H9 (cell line): Measurements from ENCODE around the gene IFI35. TPM values are rescaled to one million over a fixed set of nuclear protein-coding genes. Genes with fewer than 3 reads are reported as not detected.
A peak's percentile ranks its signal among the peaks of the same experiment; 100 is the strongest.

Source experiments
- DNase-seq: peaks from one replicate; pipeline ENCODE4 v3.0.0-alpha.2; 2017
- H2AFZ ChIP-seq: one replicate; pipeline ENCODE4 v1.6.1; 2013; ENCODE audit warnings: mild to moderate bottlenecking, low read length, control low read depth, moderate library complexity
- H2AK5ac ChIP-seq: 2 replicates; pipeline ENCODE4 v1.6.1; 2013; ENCODE audit warnings: low read length, control low read depth, mixed read lengths; ENCODE audit not compliant: insufficient read length
- H2BK120ac ChIP-seq: one replicate; pipeline ENCODE4 v1.6.1; 2013; ENCODE audit warnings: low read depth, mild to moderate bottlenecking, low read length, control low read depth, inconsistent platforms; ENCODE audit not compliant: poor library complexity, severe bottlenecking
- H2BK12ac ChIP-seq: 2 replicates; pipeline ENCODE4 v1.6.1; 2013; ENCODE audit warnings: low read length, control low read depth, mixed read lengths, low read depth; ENCODE audit not compliant: insufficient read length
- H2BK15ac ChIP-seq: 2 replicates; pipeline ENCODE4 v1.6.1; 2013; ENCODE audit warnings: low read depth, low read length, control low read depth
- H2BK20ac ChIP-seq: one replicate; pipeline ENCODE4 v1.6.1; 2013; ENCODE audit warnings: low read depth, mild to moderate bottlenecking, low read length, control low read depth, inconsistent platforms; ENCODE audit not compliant: poor library complexity, severe bottlenecking
- H2BK5ac ChIP-seq: 2 replicates; pipeline ENCODE4 v1.6.1; 2013; ENCODE audit warnings: low read length, control low read depth, mixed read lengths; ENCODE audit not compliant: insufficient read length
- H3K14ac ChIP-seq: 2 replicates; pipeline ENCODE4 v1.6.1; 2013; ENCODE audit warnings: low read length, control low read depth; ENCODE audit not compliant: insufficient read depth
- H3K18ac ChIP-seq: 2 replicates; pipeline ENCODE4 v1.6.1; 2013; ENCODE audit warnings: low read depth, mild to moderate bottlenecking, mixed read lengths, low read length, control low read depth; ENCODE audit not compliant: insufficient read length
- H3K23ac ChIP-seq: 2 replicates; pipeline ENCODE4 v1.6.1; 2013; ENCODE audit warnings: low read length, control low read depth, mixed read lengths, low read depth; ENCODE audit not compliant: insufficient read length
- H3K23me2 ChIP-seq: 2 replicates; pipeline ENCODE4 v1.6.1; 2013; ENCODE audit warnings: low read depth, mild to moderate bottlenecking, mixed read lengths, low read length, control low read depth; ENCODE audit not compliant: insufficient read length, poor library complexity, severe bottlenecking
- H3K27ac ChIP-seq: 2 replicates; pipeline ENCODE4 v1.5.1; 2013; ENCODE audit warnings: low read length, control low read depth, mixed read lengths, low read depth; ENCODE audit not compliant: insufficient read length
- H3K27me3 ChIP-seq: 2 replicates; pipeline ENCODE4 v1.6.1; 2013; ENCODE audit warnings: low read length, control low read depth, inconsistent platforms; ENCODE audit not compliant: insufficient read depth
- H3K4ac ChIP-seq: 2 replicates; pipeline ENCODE4 v1.6.1; 2013; ENCODE audit warnings: low read depth, mild to moderate bottlenecking, control low read depth, inconsistent platforms, low read length, moderate library complexity
- H3K4me1 ChIP-seq: 2 replicates; pipeline ENCODE4 v1.6.1; 2013; ENCODE audit warnings: low read length, control low read depth, inconsistent platforms; ENCODE audit not compliant: insufficient read depth
- H3K4me2 ChIP-seq: 2 replicates; pipeline ENCODE4 v1.6.1; 2013; ENCODE audit warnings: low read length, control low read depth, mixed read lengths; ENCODE audit not compliant: insufficient read length, insufficient read depth
- H3K56ac ChIP-seq: 2 replicates; pipeline ENCODE4 v1.6.1; 2013; ENCODE audit warnings: low read depth, mild to moderate bottlenecking, mixed read lengths, low read length, control low read depth; ENCODE audit not compliant: insufficient read length
- H3K79me1 ChIP-seq: 2 replicates; pipeline ENCODE4 v1.6.1; 2013; ENCODE audit warnings: low read depth, mild to moderate bottlenecking, moderate library complexity, low read length, control low read depth, inconsistent platforms; ENCODE audit not compliant: insufficient read depth, poor library complexity, severe bottlenecking
- H3K79me2 ChIP-seq: 2 replicates; pipeline ENCODE4 v1.6.1; 2013; ENCODE audit warnings: low read length, control low read depth, inconsistent platforms; ENCODE audit not compliant: insufficient read depth
- H3K9ac ChIP-seq: 2 replicates; pipeline ENCODE4 v1.6.1; 2013; ENCODE audit warnings: low read length, control low read depth, mixed read lengths; ENCODE audit not compliant: insufficient read length; ENCODE audit errors: extremely low read depth
- H3K9me3 ChIP-seq: one replicate; pipeline ENCODE4 v1.6.1; 2013; ENCODE audit warnings: low read depth, low read length, inconsistent platforms; ENCODE audit not compliant: control insufficient read depth
- H3T11ph ChIP-seq: one replicate; pipeline ENCODE4 v1.6.1; 2013; ENCODE audit warnings: mild to moderate bottlenecking, low read length, control low read depth, inconsistent platforms
- H4K20me1 ChIP-seq: one replicate; pipeline ENCODE4 v1.6.1; 2013; ENCODE audit not compliant: control insufficient read depth, insufficient read length, insufficient read depth
- H4K5ac ChIP-seq: 2 replicates; pipeline ENCODE4 v1.6.1; 2013; ENCODE audit warnings: low read depth, mild to moderate bottlenecking, mixed read lengths, low read length, control low read depth; ENCODE audit not compliant: insufficient read length
- H4K8ac ChIP-seq: replicated peaks from 2 replicates; pipeline ENCODE4 v1.6.1; 2013; ENCODE audit warnings: low read length, control low read depth, mixed read lengths, low read depth; ENCODE audit not compliant: insufficient read length
- H4K91ac ChIP-seq: 2 replicates; pipeline ENCODE4 v1.6.1; 2013; ENCODE audit warnings: low read depth, mild to moderate bottlenecking, moderate library complexity, mixed read lengths, low read length, control low read depth; ENCODE audit not compliant: insufficient read length
- H3K27ac Mint-ChIP-seq, 3 experiments: 2 replicates in 2 of 3; 3 replicates in 1 of 3; pipeline ENCODE4 v1.8.0; 2020 to 2021; ENCODE audit warnings: mixed read lengths in 3 of 3, mild to moderate bottlenecking in 1 of 3, moderate library complexity in 1 of 3
- H3K27me3 Mint-ChIP-seq: 2 replicates; pipeline ENCODE4 v1.8.0; 2021; ENCODE audit warnings: low read depth, mild to moderate bottlenecking, moderate library complexity, mixed read lengths
- H3K36me3 Mint-ChIP-seq, 3 experiments: 2 replicates in 2 of 3; 3 replicates in 1 of 3; pipeline ENCODE4 v1.8.0; 2020 to 2021; ENCODE audit warnings: low read depth in 3 of 3, mixed read lengths in 3 of 3; ENCODE audit not compliant: insufficient read depth in 1 of 3
- H3K4me1 Mint-ChIP-seq, 2 experiments: 2 replicates each; pipeline ENCODE4 v1.8.0; 2020; ENCODE audit warnings: mixed read lengths in 2 of 2
- H3K4me3 Mint-ChIP-seq, 2 experiments: 2 replicates in 1 of 2; 3 replicates in 1 of 2; pipeline ENCODE4 v1.8.0; 2020 to 2021; ENCODE audit warnings: mild to moderate bottlenecking in 2 of 2, mixed read lengths in 2 of 2, moderate library complexity in 1 of 2
- H3K9me3 Mint-ChIP-seq, 2 experiments: 2 replicates in 1 of 2; 3 replicates in 1 of 2; pipeline ENCODE4 v1.8.0; 2020; ENCODE audit warnings: mild to moderate bottlenecking in 2 of 2, mixed read lengths in 2 of 2, moderate library complexity in 1 of 2
- CTCF ChIP-seq: fragments of 200-600 bp; sonication (generic); conservative IDR thresholded peaks from 3 replicates; pipeline ENCODE4 v1.8.0; 2021; ENCODE audit warnings: antibody characterized with exemption, mild to moderate bottlenecking
- WGBS: extraction: QIAGEN DNeasy Blood & Tissue Kit; methylation state at CpG from one replicate; pipeline ENCODE4 v1.1.7; 2013; ENCODE audit warnings: missing lambda C conversion rate, low lambda C conversion rate, mixed read lengths; ENCODE audit not compliant: insufficient read length; ENCODE audit errors: extremely low coverage; 5-methylcytosine and 5-hydroxymethylcytosine counted together
- total RNA-seq: library from RNA; stranded (reverse); gene quantifications from 2 replicates; pipeline ENCODE4 v1.2.1, GENCODE V29; 2021

The IFI35 gene
- total RNA-seq, 1 experiment from 2014 or later, result 4.2 TPM

- no peak overlapping the region for H3T11ph ChIP-seq
- H3K14ac ChIP-seq, result no peak overlapping the region
- H2BK20ac ChIP-seq, result no peak overlapping the region
- DNase-seq, result no peak
- H3K4ac ChIP-seq, result no peak overlapping the region
- no peaks in the 10 kb centered on the region for H3K79me1 ChIP-seq
- no peaks in the 10 kb centered on the region for H3K9me3 Mint-ChIP-seq
- H3K27me3 ChIP-seq, result no peaks in the 10 kb centered on the region
- H3K4me1 ChIP-seq, result peaks cover 3% of the 10 kb centered on the region
- H4K5ac ChIP-seq, result no peak overlapping the region
- H3K27me3 Mint-ChIP-seq, result no peaks in the 10 kb centered on the region
- no peak overlapping the region for H3K27ac ChIP-seq
- H3K4me2 ChIP-seq, result peak overlapping the region; percentile 25
- H3K4me1 Mint-ChIP-seq, result peaks cover 27 to 49% of the 10 kb centered on the region in 2 experiments
- peaks cover 11 to 47% (median 45%) of the 10 kb centered on the region in 3 experiments; a peak in 6 of 7 replicates for H3K36me3 Mint-ChIP-seq
- no peak overlapping the region for H3K9ac ChIP-seq
- no peak for TF ChIP-seq CTCF
- peak overlapping the region; percentile 34 to 79 (median 34); a peak in 5 of 7 replicates for H3K27ac Mint-ChIP-seq
- H3K79me2 ChIP-seq, result no peaks in the 10 kb centered on the region; the same call in 1 of the 2 replicates
- no peak overlapping the region for H4K91ac ChIP-seq
- H3K9me3 ChIP-seq, result no peaks in the 10 kb centered on the region
- no peak overlapping the region for H2BK12ac ChIP-seq
- no CpG with 5 or more reads among the region's 7 CpGs for WGBS
- no peak overlapping the region for H2AFZ ChIP-seq
- no peak overlapping the region for H3K23ac ChIP-seq
- H3K56ac ChIP-seq, result no peak overlapping the region
- H2BK5ac ChIP-seq, result no peak overlapping the region
- H4K8ac ChIP-seq, result no peak overlapping the region
- H2AK5ac ChIP-seq, result no peak overlapping the region
- no peak overlapping the region for H2BK120ac ChIP-seq
- peak overlapping the region; percentile 97 to 98; a peak in 4 of 5 replicates for H3K4me3 Mint-ChIP-seq
- H3K18ac ChIP-seq, result no peak overlapping the region
- H3K23me2 ChIP-seq, result peaks cover 5% of the 10 kb centered on the region
- no peak overlapping the region for H2BK15ac ChIP-seq
- H4K20me1 ChIP-seq, result no peaks in the 10 kb centered on the region
These were observed 12.8 kb downstream of the IFI35 start for GRCh38 chr17:43019418-43019817.
